Epithelial cell of esophagus (primary cell): Measurements from ENCODE around the gene MARS2.
"Not testable (repeated sequence)": the region's sequence is repeated elsewhere in the genome, so short reads cannot be mapped to it uniquely, and the experiment has no call there.

Experiments used
- DNase-seq: peaks from one replicate; pipeline ENCODE4 v3.0.0; 2010; ENCODE audit warnings: low read depth
- H3K4me3 ChIP-seq: 2 replicates; pipeline ENCODE4 v1.5.1; 2011; ENCODE audit warnings: mild to moderate bottlenecking, low read length, control low read depth
- TF ChIP-seq, protein P1 (sequence below): IDR thresholded peaks from 2 replicates; pipeline ENCODE4 v1.5.1; 2011; ENCODE audit warnings: low read depth, mild to moderate bottlenecking, low read length, control low read depth, inconsistent platforms; ENCODE audit not compliant: insufficient read depth; ENCODE audit errors: missing control alignments

Gene MARS2

DNA sequence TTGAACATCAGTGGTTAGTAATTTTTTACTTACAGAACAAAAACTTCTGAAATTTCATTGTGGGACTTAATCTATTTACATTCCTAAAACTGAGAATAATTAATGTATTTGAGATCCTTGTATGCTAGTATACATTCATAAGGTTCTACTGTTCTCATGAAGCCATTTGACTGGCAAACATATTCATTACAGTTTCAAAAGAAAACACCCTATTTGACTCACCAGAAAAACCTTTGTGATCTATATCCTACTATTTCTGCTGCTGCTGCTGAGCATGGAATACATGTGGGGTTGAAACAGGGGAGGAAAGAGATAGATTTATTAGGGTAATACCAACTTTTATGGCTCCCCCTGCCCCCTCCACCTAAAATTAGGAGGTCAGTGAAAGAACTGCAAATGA is 21.8 kb downstream of the MARS2 start:
- H3K4me3 ChIP-seq, result no peak overlapping the region
- TF ChIP-seq, protein P1, sequence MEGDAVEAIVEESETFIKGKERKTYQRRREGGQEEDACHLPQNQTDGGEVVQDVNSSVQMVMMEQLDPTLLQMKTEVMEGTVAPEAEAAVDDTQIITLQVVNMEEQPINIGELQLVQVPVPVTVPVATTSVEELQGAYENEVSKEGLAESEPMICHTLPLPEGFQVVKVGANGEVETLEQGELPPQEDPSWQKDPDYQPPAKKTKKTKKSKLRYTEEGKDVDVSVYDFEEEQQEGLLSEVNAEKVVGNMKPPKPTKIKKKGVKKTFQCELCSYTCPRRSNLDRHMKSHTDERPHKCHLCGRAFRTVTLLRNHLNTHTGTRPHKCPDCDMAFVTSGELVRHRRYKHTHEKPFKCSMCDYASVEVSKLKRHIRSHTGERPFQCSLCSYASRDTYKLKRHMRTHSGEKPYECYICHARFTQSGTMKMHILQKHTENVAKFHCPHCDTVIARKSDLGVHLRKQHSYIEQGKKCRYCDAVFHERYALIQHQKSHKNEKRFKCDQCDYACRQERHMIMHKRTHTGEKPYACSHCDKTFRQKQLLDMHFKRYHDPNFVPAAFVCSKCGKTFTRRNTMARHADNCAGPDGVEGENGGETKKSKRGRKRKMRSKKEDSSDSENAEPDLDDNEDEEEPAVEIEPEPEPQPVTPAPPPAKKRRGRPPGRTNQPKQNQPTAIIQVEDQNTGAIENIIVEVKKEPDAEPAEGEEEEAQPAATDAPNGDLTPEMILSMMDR, result no peak
- no peak for DNase-seq

DNA sequence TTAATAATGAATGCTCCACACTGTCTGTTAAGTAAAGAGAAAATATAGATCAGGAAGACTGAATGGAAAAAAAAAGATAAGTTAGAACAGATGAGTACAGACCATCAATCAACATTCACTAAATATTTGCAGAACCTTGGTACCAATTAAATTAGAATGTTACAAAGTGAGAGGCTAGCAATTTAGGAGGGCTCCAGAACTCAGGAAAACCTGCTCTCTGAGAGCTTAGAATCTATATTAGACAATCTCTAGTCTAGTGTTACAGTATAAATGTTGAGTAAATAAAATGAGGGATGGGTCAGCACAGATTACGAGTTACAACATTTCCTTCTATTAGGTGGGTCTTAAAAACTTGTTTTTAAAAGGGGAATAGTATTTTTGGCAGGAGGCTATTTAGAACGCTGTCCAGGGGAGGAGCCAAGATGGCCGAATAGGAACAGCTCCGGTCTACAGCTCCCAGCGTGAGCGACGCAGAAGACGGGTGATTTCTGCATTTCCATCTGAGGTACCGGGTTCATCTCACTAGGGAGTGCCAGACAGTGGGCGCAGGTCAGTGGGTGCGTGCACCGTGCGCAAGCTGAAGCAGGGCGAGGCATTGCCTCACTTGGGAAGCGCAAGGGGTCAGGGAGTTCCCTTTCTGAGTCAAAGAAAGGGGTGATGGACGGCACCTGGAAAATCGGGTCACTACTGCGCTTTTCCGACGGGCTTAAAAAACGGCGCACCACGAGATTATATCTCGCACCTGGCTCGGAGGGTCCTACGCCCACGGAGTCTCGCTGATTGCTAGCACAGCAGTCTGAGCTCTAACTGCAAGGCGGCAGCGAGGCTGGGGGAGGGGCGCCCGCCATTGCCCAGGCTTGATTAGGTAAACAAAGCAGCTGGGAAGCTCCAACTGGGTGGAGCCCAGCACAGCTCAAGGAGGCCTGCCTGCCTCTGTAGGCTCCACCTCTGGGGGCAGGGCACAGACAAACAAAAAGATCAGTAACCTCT is 23.7 kb downstream of the MARS2 start:
- DNase-seq, H3K4me3 ChIP-seq: not testable (repeated sequence)

DNA sequence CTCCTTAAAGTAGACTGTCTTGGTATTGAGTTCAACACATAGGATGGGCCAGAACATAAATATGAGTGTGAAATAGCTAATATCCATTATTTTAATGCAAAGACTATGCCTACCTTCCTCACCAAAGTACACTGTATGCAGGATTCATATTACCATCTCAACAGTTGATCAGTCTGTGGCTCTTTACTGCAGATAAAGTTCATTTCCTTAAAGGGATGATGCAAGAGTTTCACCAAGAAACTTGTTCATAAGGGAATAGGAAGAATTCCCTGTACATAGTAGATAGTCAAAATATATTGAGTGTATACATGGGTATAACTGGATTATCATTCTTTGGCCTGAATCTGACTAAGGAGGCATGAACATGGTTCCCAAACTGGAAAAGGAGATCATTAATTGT is 35.0 kb downstream of the MARS2 start:
- no peak for DNase-seq
- no peak overlapping the region for H3K4me3 ChIP-seq
- TF ChIP-seq, protein P1, result no peak
